ENCODE measurements around the gene CHEK2. TPM values are rescaled to one million over a fixed set of nuclear protein-coding genes. Genes with fewer than 3 reads are reported as not detected.
A peak's percentile ranks its signal among the peaks of the same experiment; 100 is the strongest.
"Not testable (repeated sequence)": the region's sequence is repeated elsewhere in the genome, so short reads cannot be mapped to it uniquely, and the experiment has no call there.

Gene CHEK2
- total RNA-seq, 1 donor from 2014 or later: 7.3 TPM

GRCh38 chr22:28689796-28690195 lies 51.8 kb downstream of the CHEK2 start:
- not testable (repeated sequence) for DNase-seq (ENCODE audit: low spot score)

- DNase-seq (ENCODE audit: low spot score): not testable (repeated sequence)
Observed at GRCh38 chr22:28682966-28683365, 58.7 kb downstream of the CHEK2 start.

GRCh38 chr22:28680813-28681490 lies 60.7 kb downstream of the CHEK2 start:
- not testable (repeated sequence) for DNase-seq (ENCODE audit: low spot score)

- DNase-seq (ENCODE audit: low spot score): peak; percentile 78
Observed at GRCh38 chr22:28679611-28680287, 61.9 kb downstream of the CHEK2 start, which contains the start of gene TTC28. Gene TTC28 (minus strand): TSS chr22:28679840. CDS start chr22:28679723, 117 bp downstream.

GRCh38 chr22:28678778-28679610 lies 62.6 kb downstream of the CHEK2 start:
- DNase-seq (ENCODE audit: low spot score): peak; percentile 10

GRCh38 chr22:28678170-28678569 lies 63.5 kb downstream of the CHEK2 start:
- not testable (repeated sequence) for DNase-seq (ENCODE audit: low spot score)

- DNase-seq (ENCODE audit: low spot score): no peak
Observed at GRCh38 chr22:28674121-28674563, 67.5 kb downstream of the CHEK2 start.

GRCh38 chr22:28670756-28671155 lies 70.9 kb downstream of the CHEK2 start:
- DNase-seq (ENCODE audit: low spot score): no peak

GRCh38 chr22:28670161-28670560 lies 71.5 kb downstream of the CHEK2 start:
- no peak for DNase-seq (ENCODE audit: low spot score)

GRCh38 chr22:28669387-28669786 lies 72.2 kb downstream of the CHEK2 start:
- DNase-seq (ENCODE audit: low spot score): no peak

GRCh38 chr22:28663569-28663942 lies 78.1 kb downstream of the CHEK2 start:
- DNase-seq (ENCODE audit: low spot score): not testable (repeated sequence)

GRCh38 chr22:28658448-28658847 lies 83.2 kb downstream of the CHEK2 start:
- DNase-seq (ENCODE audit: low spot score): no peak

GRCh38 chr22:28656181-28656580 lies 85.4 kb downstream of the CHEK2 start:
- DNase-seq (ENCODE audit: low spot score): no peak

- DNase-seq (ENCODE audit: low spot score): no peak
Observed at GRCh38 chr22:28650463-28650862, 91.2 kb downstream of the CHEK2 start.

GRCh38 chr22:28648792-28649191 lies 92.8 kb downstream of the CHEK2 start:
- DNase-seq (ENCODE audit: low spot score): no peak

GRCh38 chr22:28647216-28647615 lies 94.4 kb downstream of the CHEK2 start:
- no peak for DNase-seq (ENCODE audit: low spot score)

GRCh38 chr22:28639321-28639720 lies 102.3 kb downstream of the CHEK2 start:
- no peak for DNase-seq (ENCODE audit: low spot score)

Other genes starting within 250 kb of the CHEK2 start
- gene TTC28, start 62.0 kb downstream of the CHEK2 start, total RNA-seq: 32.7 TPM
- 11.3 TPM for gene HSCB, start 219 bp upstream of the CHEK2 start, total RNA-seq
- gene CCDC117, start 30.9 kb upstream of the CHEK2 start, total RNA-seq: 26.2 TPM
- gene XBP1, start 58.7 kb upstream of the CHEK2 start, total RNA-seq: 220 TPM
- 13.6 TPM for gene ZNRF3, start 141.8 kb upstream of the CHEK2 start, total RNA-seq

Data from mucosa of gallbladder (tissue), 1 donor.